ENCODE data around the gene SEC31A.

SEC31A gene

GRCh38 chr4:82798168-82799005 is 92.6 kb downstream of the SEC31A start, which contains the start of gene SCD5 (continued):
- TF ChIP-seq ZBTB10 (tag by site-specific recombination; IDR thresholded peaks at IDR 0.05) (peak; percentile 54), SP3 (tag by site-specific recombination; IDR thresholded peaks at IDR 0.05) (peak; percentile 56), ZNF248 (tag by site-specific recombination; IDR thresholded peaks at IDR 0.05) (no peak), ZNF174 (tag by site-specific recombination; IDR thresholded peaks at IDR 0.05) (no peak), ZNF146 (tag by site-specific recombination; IDR thresholded peaks at IDR 0.05) (no peak), ZNF221 (tag by site-specific recombination; IDR thresholded peaks at IDR 0.05; ENCODE audit: borderline replicate concordance) (no peak), ZNF335 (tag by site-specific recombination; conservative IDR thresholded peaks at IDR 0.05) (peak; percentile 69; the same call in 1 of the 2 replicates), ZNF501 (tag by site-specific recombination; IDR thresholded peaks at IDR 0.05) (0 out of 2 replicates have a peak, but pooled peaks have one; percentile 26)
- TF ChIP-seq, protein P1, sequence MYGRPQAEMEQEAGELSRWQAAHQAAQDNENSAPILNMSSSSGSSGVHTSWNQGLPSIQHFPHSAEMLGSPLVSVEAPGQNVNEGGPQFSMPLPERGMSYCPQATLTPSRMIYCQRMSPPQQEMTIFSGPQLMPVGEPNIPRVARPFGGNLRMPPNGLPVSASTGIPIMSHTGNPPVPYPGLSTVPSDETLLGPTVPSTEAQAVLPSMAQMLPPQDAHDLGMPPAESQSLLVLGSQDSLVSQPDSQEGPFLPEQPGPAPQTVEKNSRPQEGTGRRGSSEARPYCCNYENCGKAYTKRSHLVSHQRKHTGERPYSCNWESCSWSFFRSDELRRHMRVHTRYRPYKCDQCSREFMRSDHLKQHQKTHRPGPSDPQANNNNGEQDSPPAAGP (tag by site-specific recombination; IDR thresholded peaks at IDR 0.05) = peak; percentile 42; the same call in 1 of the 2 replicates
- TF ChIP-seq, protein P2, sequence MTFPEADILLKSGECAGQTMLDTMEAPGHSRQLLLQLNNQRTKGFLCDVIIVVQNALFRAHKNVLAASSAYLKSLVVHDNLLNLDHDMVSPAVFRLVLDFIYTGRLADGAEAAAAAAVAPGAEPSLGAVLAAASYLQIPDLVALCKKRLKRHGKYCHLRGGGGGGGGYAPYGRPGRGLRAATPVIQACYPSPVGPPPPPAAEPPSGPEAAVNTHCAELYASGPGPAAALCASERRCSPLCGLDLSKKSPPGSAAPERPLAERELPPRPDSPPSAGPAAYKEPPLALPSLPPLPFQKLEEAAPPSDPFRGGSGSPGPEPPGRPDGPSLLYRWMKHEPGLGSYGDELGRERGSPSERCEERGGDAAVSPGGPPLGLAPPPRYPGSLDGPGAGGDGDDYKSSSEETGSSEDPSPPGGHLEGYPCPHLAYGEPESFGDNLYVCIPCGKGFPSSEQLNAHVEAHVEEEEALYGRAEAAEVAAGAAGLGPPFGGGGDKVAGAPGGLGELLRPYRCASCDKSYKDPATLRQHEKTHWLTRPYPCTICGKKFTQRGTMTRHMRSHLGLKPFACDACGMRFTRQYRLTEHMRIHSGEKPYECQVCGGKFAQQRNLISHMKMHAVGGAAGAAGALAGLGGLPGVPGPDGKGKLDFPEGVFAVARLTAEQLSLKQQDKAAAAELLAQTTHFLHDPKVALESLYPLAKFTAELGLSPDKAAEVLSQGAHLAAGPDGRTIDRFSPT (tag by site-specific recombination; IDR thresholded peaks at IDR 0.05) = peak; percentile 54; the same call in 1 of the 2 replicates

DNA sequence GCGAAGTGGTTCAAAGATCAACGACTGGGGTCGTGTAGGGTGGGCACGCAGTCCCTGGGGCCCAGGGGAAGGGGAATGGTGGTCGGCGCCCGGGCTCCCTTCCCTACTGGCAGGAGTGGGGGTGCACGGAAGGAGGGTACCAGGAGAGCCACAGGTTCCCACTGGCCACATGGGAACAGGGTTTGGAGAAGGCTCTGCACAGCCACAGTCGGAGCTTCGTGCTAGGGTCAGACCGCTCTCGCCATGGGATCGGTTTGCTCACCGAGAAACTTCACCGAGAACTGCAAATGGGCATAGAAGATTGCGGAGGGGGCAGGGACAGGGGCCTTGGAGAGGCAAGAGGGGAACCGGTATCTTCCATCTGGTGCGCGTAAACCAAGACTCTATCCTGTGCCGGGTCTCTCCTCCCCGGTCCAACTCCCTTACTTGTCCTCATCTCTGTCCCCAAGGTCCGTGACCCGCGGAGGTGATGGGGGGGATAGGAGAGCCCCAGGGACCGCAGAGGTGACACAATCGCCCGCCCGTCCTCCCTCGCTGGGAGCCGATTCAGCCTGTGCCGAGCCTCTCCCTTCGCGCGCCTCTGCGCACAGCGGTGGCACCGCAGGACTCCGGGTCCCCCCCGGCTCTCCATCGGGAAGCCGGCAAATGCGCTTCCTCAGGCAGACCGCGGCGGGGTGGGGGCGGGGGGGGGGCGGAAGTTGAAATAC is 93.4 kb downstream of the SEC31A start:
- Histone ChIP-seq H3K9me3 (ENCODE audit: control insufficient read depth, insufficient read depth, low read depth, low read length) (no peaks in the 10 kb centered on the region), H3K4me1 (ENCODE audit: control insufficient read depth, insufficient read depth, low read length) (peaks cover 3% of the 10 kb centered on the region), H3K36me3 (ENCODE audit: control insufficient read depth in 2 of 2, insufficient read depth in 1 of 2, low read length in 2 of 2) (peaks cover 0 to 10% of the 10 kb centered on the region in 2 experiments; a peak in 2 of 3 replicates), H3K27ac (ENCODE audit: extremely low read depth, low read depth, low read length) (peak overlapping the region; percentile 4; the same call in 1 of the 2 replicates), H3K4me3 (ENCODE audit: low read depth, low read length) (peak overlapping the region; percentile 66)
- POLR2A ChIA-PET = interaction anchor here (0.6 to 2.0 kb wide), 2 partner anchors 12 to 31 kb away, joined by 5 to 14 read pairs; no protein-coding TSS in a partner anchor
- CTCF ChIA-PET = interaction anchor here (0.7 to 1.4 kb wide), 2 partner anchors 59 to 130 kb away, joined by 3 to 4 read pairs; no protein-coding TSS in a partner anchor
- TF ChIP-seq GLIS2 (tag by site-specific recombination; IDR thresholded peaks at IDR 0.05) = 0 out of 2 replicates have a peak, but pooled peaks have one; percentile 13
- 0 out of 2 replicates have a peak, but pooled peaks have one; percentile 20 for TF ChIP-seq SCRT1 (tag by site-specific recombination; IDR thresholded peaks at IDR 0.05; ENCODE audit: borderline replicate concordance)
- TF ChIP-seq, protein P3, sequence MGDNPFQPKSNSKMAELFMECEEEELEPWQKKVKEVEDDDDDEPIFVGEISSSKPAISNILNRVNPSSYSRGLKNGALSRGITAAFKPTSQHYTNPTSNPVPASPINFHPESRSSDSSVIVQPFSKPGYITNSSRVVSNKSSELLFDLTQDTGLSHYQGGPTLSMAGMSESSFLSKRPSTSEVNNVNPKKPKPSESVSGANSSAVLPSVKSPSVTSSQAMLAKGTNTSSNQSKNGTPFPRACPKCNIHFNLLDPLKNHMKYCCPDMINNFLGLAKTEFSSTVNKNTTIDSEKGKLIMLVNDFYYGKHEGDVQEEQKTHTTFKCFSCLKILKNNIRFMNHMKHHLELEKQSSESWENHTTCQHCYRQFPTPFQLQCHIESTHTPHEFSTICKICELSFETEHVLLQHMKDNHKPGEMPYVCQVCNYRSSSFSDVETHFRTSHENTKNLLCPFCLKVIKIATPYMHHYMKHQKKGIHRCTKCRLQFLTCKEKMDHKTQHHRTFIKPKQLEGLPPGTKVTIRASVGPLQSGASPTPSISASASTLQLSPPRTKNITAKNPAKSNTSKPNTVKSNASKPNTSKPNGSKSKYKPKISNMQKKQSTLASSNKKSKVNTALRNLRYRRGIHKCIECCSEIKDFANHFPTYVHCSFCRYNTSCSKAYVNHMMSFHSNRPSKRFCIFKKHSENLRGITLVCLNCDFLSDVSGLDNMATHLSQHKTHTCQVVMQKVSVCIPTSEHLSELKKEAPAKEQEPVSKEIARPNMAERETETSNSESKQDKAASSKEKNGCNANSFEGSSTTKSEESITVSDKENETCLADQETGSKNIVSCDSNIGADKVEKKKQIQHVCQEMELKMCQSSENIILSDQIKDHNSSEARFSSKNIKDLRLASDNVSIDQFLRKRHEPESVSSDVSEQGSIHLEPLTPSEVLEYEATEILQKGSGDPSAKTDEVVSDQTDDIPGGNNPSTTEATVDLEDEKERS (tag by site-specific recombination; IDR thresholded peaks at IDR 0.05) = no peak
- TF ChIP-seq, protein P4, sequence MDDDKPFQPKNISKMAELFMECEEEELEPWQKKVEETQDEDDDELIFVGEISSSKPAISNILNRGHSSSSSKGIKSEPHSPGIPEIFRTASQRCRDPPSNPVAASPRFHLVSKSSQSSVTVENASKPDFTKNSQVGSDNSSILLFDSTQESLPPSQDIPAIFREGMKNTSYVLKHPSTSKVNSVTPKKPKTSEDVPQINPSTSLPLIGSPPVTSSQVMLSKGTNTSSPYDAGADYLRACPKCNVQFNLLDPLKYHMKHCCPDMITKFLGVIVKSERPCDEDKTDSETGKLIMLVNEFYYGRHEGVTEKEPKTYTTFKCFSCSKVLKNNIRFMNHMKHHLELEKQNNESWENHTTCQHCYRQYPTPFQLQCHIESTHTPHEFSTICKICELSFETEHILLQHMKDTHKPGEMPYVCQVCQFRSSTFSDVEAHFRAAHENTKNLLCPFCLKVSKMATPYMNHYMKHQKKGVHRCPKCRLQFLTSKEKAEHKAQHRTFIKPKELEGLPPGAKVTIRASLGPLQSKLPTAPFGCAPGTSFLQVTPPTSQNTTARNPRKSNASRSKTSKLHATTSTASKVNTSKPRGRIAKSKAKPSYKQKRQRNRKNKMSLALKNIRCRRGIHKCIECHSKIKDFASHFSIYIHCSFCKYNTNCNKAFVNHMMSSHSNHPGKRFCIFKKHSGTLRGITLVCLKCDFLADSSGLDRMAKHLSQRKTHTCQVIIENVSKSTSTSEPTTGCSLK (tag by site-specific recombination; IDR thresholded peaks at IDR 0.05) = no peak
- TF ChIP-seq ZNF701 (tag by site-specific recombination; IDR thresholded peaks at IDR 0.05) = no peak
- TF ChIP-seq ZNF548 (tag by site-specific recombination; IDR thresholded peaks at IDR 0.05) = no peak
- no peak for TF ChIP-seq ZNF561 (tag by site-specific recombination; IDR thresholded peaks at IDR 0.05; ENCODE audit: borderline replicate concordance)
- no peak for TF ChIP-seq PRDM6 (tag by site-specific recombination; IDR thresholded peaks at IDR 0.05)
